IMR-90 (cell line): ENCODE measurements around the gene LRRC42. TPM values are rescaled to one million over a fixed set of nuclear protein-coding genes. Genes with fewer than 3 reads are reported as not detected.

ENCODE experiments used
- ATAC-seq: fragments of 200-7000 bp; cut with Tn5 transposase; 2 replicates; pipeline ENCODE4 v1.9.1; 2020; ENCODE audit warnings: low read depth, mild to moderate bottlenecking, moderate library complexity
- BruUV-seq: library from RNA; stranded (reverse); fragments of 400-500 nt; replicated peaks from 2 replicates; lab custom pipeline; 2021; lab: Mats Ljungman, UMichigan
- CTCF ChIA-PET: fragments of 300-600 bp; formaldehyde crosslinking; extraction: SDS; loops from one replicate; lab custom pipeline; 2021; ENCODE audit warnings: antibody characterized with exemption; lab: Yijun Ruan, JAX
- POLR2A ChIA-PET: fragments of 300-600 bp; sonication (Branson Sonifier 250); formaldehyde crosslinking; loops from one replicate; lab custom pipeline; 2022; ENCODE audit warnings: antibody characterized with exemption; ENCODE audit not compliant: unreplicated experiment; lab: Charles Lee
- DNase-seq: peaks from one replicate; pipeline ENCODE4 v3.0.0; 2013
- H2AFZ ChIP-seq: replicated peaks from 2 replicates; pipeline ENCODE3; 2013; ENCODE audit warnings: low read length, mild to moderate bottlenecking; ENCODE audit not compliant: poor library complexity
- H2AK5ac ChIP-seq: 2 replicates; pipeline ENCODE4 v1.6.1; 2013; ENCODE audit warnings: low read depth, low read length, inconsistent platforms
- H2AK9ac ChIP-seq: replicated peaks from 2 replicates; pipeline ENCODE3; 2013; ENCODE audit warnings: mild to moderate bottlenecking, low read depth, low read length, moderate library complexity; ENCODE audit not compliant: poor library complexity
- H2BK120ac ChIP-seq: 2 replicates; pipeline ENCODE4 v1.6.1; 2013; ENCODE audit warnings: low read depth, low read length, inconsistent platforms
- H2BK15ac ChIP-seq: 3 replicates; pipeline ENCODE4 v1.6.1; 2013; ENCODE audit warnings: low read depth, low read length, inconsistent platforms
- H2BK20ac ChIP-seq: 2 replicates; pipeline ENCODE4 v1.6.1; 2013; ENCODE audit warnings: low read depth, mild to moderate bottlenecking, inconsistent platforms, low read length, moderate library complexity
- H2BK5ac ChIP-seq: 2 replicates; pipeline ENCODE4 v1.6.1; 2013; ENCODE audit warnings: mild to moderate bottlenecking, low read depth, low read length, inconsistent platforms; ENCODE audit not compliant: poor library complexity, severe bottlenecking
- H3K14ac ChIP-seq: replicated peaks from 2 replicates; pipeline ENCODE4 v1.6.1; 2013; ENCODE audit warnings: low read depth, low read length, inconsistent platforms
- H3K18ac ChIP-seq: 2 replicates; pipeline ENCODE4 v1.6.1; 2013; ENCODE audit warnings: low read depth, low read length, control low read depth
- H3K23ac ChIP-seq: 2 replicates; pipeline ENCODE4 v1.6.1; 2013; ENCODE audit warnings: low read depth, low read length, inconsistent platforms
- H3K27ac ChIP-seq: 2 replicates; pipeline ENCODE4 v1.5.1; 2013; ENCODE audit warnings: mild to moderate bottlenecking, control low read depth, low read length; ENCODE audit not compliant: insufficient read depth
- H3K27me3 ChIP-seq: 2 replicates; pipeline ENCODE4 v1.6.1; 2013; ENCODE audit warnings: low read length; ENCODE audit not compliant: control insufficient read depth, insufficient read depth
- H3K36me3 ChIP-seq: 2 replicates; pipeline ENCODE4 v1.6.1; 2013; ENCODE audit warnings: low read length, mixed read lengths; ENCODE audit not compliant: control insufficient read depth, insufficient read depth
- H3K4ac ChIP-seq: 2 replicates; pipeline ENCODE4 v1.6.1; 2013; ENCODE audit warnings: low read depth, low read length, inconsistent platforms
- H3K4me1 ChIP-seq: 2 replicates; pipeline ENCODE4 v1.6.1; 2013; ENCODE audit warnings: low read length, mixed read lengths; ENCODE audit not compliant: control insufficient read depth, insufficient read depth
- H3K4me2 ChIP-seq: 2 replicates; pipeline ENCODE4 v1.6.1; 2013; ENCODE audit warnings: low read depth, mild to moderate bottlenecking, control low read depth, low read length, moderate library complexity
- H3K4me3 ChIP-seq: 2 replicates; pipeline ENCODE4 v1.5.1; 2013; ENCODE audit warnings: low read depth, mild to moderate bottlenecking, control low read depth, low read length, moderate library complexity; ENCODE audit not compliant: insufficient read depth
- H3K56ac ChIP-seq: 2 replicates; pipeline ENCODE4 v1.6.1; 2013; ENCODE audit warnings: low read length, inconsistent platforms; ENCODE audit not compliant: insufficient read depth; ENCODE audit errors: extremely low read depth
- H3K79me1 ChIP-seq, 2 experiments: 2 replicates each; pipeline ENCODE4 v1.6.1; 2013; ENCODE audit warnings: low read length in 2 of 2, inconsistent platforms in 1 of 2, low read depth in 1 of 2
- H3K9ac ChIP-seq: 2 replicates; pipeline ENCODE4 v1.6.1; 2013; ENCODE audit warnings: low read depth, low read length, control low read depth
- H3K9me1 ChIP-seq: 2 replicates; pipeline ENCODE4 v1.6.1; 2013; ENCODE audit warnings: low read length, inconsistent platforms; ENCODE audit not compliant: insufficient read depth
- H3K9me3 ChIP-seq: 2 replicates; pipeline ENCODE4 v1.6.1; 2013; ENCODE audit warnings: low read length; ENCODE audit not compliant: control insufficient read depth, insufficient read depth
- H4K20me1 ChIP-seq: 2 replicates; pipeline ENCODE4 v1.6.1; 2013; ENCODE audit warnings: low read length, inconsistent platforms; ENCODE audit not compliant: insufficient read depth
- H4K5ac ChIP-seq: 2 replicates; pipeline ENCODE4 v1.6.1; 2013; ENCODE audit warnings: mild to moderate bottlenecking, low read depth, low read length, control low read depth
- H4K8ac ChIP-seq, 2 experiments: 2 replicates each; pipeline ENCODE4 v1.6.1; 2013; ENCODE audit warnings: low read depth in 2 of 2, low read length in 2 of 2, control low read depth in 1 of 2, inconsistent platforms in 1 of 2
- H4K91ac ChIP-seq: 2 replicates; pipeline ENCODE4 v1.6.1; 2013; ENCODE audit warnings: low read depth, low read length, inconsistent platforms; ENCODE audit not compliant: insufficient read depth
- BHLHE40 ChIP-seq: fragments of 150-350 bp; IDR thresholded peaks from 2 replicates; pipeline ENCODE4 v1.6.1; 2016; ENCODE audit warnings: mild to moderate bottlenecking, low read depth, low read length
- CEBPB ChIP-seq: IDR thresholded peaks from 2 replicates; pipeline ENCODE4 v1.6.1; 2012; ENCODE audit warnings: low read depth, low read length, improper control_type of control experiment
- CHD1 ChIP-seq: IDR thresholded peaks from 2 replicates; pipeline ENCODE4 v1.6.1; 2012; ENCODE audit warnings: low read depth, low read length, improper control_type of control experiment
- FOS ChIP-seq: fragments of 150-350 bp; IDR thresholded peaks from 2 replicates; pipeline ENCODE4 v1.6.1; 2016; ENCODE audit warnings: low read depth, low read length
- MAFK ChIP-seq: IDR thresholded peaks from 2 replicates; pipeline ENCODE4 v1.6.1; 2012; ENCODE audit warnings: low read depth, low read length, improper control_type of control experiment
- MXI1 ChIP-seq: IDR thresholded peaks from 2 replicates; pipeline ENCODE4 v1.6.1; 2012; ENCODE audit warnings: low read depth, mild to moderate bottlenecking, low read length, moderate library complexity, borderline replicate concordance
- NFE2L2 ChIP-seq: fragments of 150-350 bp; IDR thresholded peaks from 2 replicates; pipeline ENCODE4 v1.6.1; 2016; ENCODE audit warnings: low read depth, mild to moderate bottlenecking, low read length
- POLR2A ChIP-seq: IDR thresholded peaks from 2 replicates; pipeline ENCODE4 v1.6.1; 2012; ENCODE audit warnings: mild to moderate bottlenecking, low read depth, low read length
- RAD21 ChIP-seq: IDR thresholded peaks from 2 replicates; pipeline ENCODE4 v1.6.1; 2012; ENCODE audit warnings: low read length, improper control_type of control experiment
- RCOR1 ChIP-seq: IDR thresholded peaks from 2 replicates; pipeline ENCODE4 v1.6.1; 2012; ENCODE audit warnings: mild to moderate bottlenecking, low read length, improper control_type of control experiment; ENCODE audit not compliant: insufficient replicate concordance
- RFX5 ChIP-seq: IDR thresholded peaks from 2 replicates; pipeline ENCODE4 v1.8.0; 2012; ENCODE audit warnings: low read depth, mild to moderate bottlenecking, low read length, moderate library complexity
- WGBS, 2 experiments: methylation state at CpG; one replicate each; pipeline versions ENCODE4 v1.1.5 to v1.1.7; 2013; ENCODE audit warnings: missing lambda C conversion rate in 2 of 2; ENCODE audit not compliant: insufficient read length in 1 of 2; ENCODE audit errors: extremely low coverage in 2 of 2; 5-methylcytosine and 5-hydroxymethylcytosine counted together
- dilution Hi-C: fragments of 300-500 bp; cut with HindIII; formaldehyde crosslinking; loops from one replicate; pipeline ENCODE4 v1.14.3; 2018; ENCODE audit warnings: low sequenced_read_pairs; ENCODE audit not compliant: unreplicated experiment
- in situ Hi-C: fragments of 300-500 bp; cut with MboI; formaldehyde crosslinking; loops from 3 replicates; pipeline ENCODE4 v1.14.3; 2019; ENCODE audit warnings: low sequenced_read_pairs, inconsistent platforms, mixed read lengths
- intact Hi-C: fragments of 100-400 bp; cut with micrococcal nuclease; formaldehyde crosslinking; loops from 2 replicates; pipeline ENCODE4 v1.10.0; 2022
- polyA plus RNA-seq, 3 experiments: library from polyadenylated mRNA; depleted of rRNA; stranded (reverse); fragments of >200 nt; gene quantifications; 2 replicates each; pipeline ENCODE4 v1.2.3, GENCODE V29; 2012; ENCODE audit warnings: low replicate concordance in 1 of 3
- total RNA-seq: library from RNA; depleted of rRNA; stranded (reverse); fragments of >200 nt; gene quantifications from 2 replicates; pipeline ENCODE4 v1.2.3, GENCODE V29; 2012
- TF ChIP-seq, protein P1 (sequence below): conservative IDR thresholded peaks from 2 replicates; pipeline ENCODE4 v1.5.1; 2012; ENCODE audit warnings: mild to moderate bottlenecking, low read depth, low read length, improper control_type of control experiment

Gene LRRC42
- total and polyA plus RNA-seq, 2 of the 4 experiments (the other 2 are of a cell fraction), result 39.9 to 47.5 TPM

DNA sequence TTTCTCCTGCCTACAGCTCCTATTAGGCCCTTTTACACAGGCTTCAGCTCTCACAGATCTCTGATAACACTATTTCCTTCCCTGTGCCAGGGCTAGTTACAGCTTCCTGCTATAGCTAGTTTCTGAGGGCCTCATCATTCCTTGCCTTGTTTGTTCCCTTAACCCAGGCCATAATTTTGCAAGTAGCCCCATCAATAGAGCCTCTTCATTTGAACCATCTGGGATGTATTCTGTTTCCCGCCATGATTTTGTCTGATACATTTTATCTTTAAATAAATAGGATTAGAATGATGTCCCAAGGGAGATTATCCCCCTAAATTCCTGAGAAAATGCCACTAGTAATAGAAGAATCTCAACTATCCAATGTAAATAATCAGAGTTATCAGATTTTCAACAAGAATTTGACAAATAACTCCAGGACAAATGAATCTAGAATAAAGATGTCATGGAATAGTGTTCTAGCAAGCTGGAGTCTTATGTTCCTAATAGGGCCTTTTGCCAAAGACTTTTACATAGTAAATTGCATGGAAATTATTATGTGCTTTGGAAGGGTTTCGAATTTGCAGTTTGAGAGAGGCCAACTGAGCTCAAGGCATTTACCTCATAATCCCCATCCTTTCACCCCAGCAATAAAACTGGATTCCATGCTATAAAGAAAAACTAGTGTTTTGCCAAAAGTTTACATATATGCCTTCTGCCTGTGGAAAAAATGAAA, 16.7 kb upstream of the LRRC42 start:
- no peak for DNase-seq
- ATAC-seq, result peak; percentile 32
- ChIA-PET POLR2A (no interaction called here), CTCF (no interaction called here)
- Histone ChIP-seq H3K9me3 (peaks cover 9% of the 10 kb centered on the region), H3K9me1 (peaks cover 6% of the 10 kb centered on the region; the same call in 1 of the 2 replicates), H3K14ac (no peak overlapping the region), H4K8ac (no peak overlapping the region), H2BK20ac (no peak overlapping the region), H2AFZ (no peak overlapping the region), H3K4me2 (no peak overlapping the region), H2AK9ac (no peak overlapping the region), H3K23ac (no peak overlapping the region), H3K56ac (0 out of 2 replicates have a peak overlapping the region, but pooled peaks have one; percentile 1), H3K27me3 (no peaks in the 10 kb centered on the region), H3K4me1 (peaks cover 4% of the 10 kb centered on the region), H3K4ac (0 out of 2 replicates have a peak overlapping the region, but pooled peaks have one; percentile 12), H2AK5ac (no peak overlapping the region), H3K27ac (no peak overlapping the region), H3K18ac (peak overlapping the region; percentile 43; the same call in 1 of the 2 replicates), H2BK5ac (no peak overlapping the region), H4K20me1 (no peaks in the 10 kb centered on the region), H3K36me3 (peaks cover 14% of the 10 kb centered on the region), H3K79me1 (peaks cover 3 to 6% of the 10 kb centered on the region in 2 experiments; a peak in 2 of 4 replicates), H4K91ac (no peak overlapping the region), H3K9ac (no peak overlapping the region), H3K4me3 (no peak overlapping the region), H4K5ac (no peak overlapping the region), H2BK120ac (no peak overlapping the region; the same call in 1 of the 2 replicates), H2BK15ac (no peak overlapping the region; the same call in 2 of the 3 replicates)
- WGBS, 2 experiments, result no CpG with 5 or more reads among the region's 2 CpGs
- TF ChIP-seq RCOR1 (no peak), MXI1 (no peak), CEBPB (no peak), POLR2A (no peak), BHLHE40 (no peak), FOS (no peak), NFE2L2 (no peak), MAFK (no peak), RFX5 (no peak), CHD1 (no peak), RAD21 (no peak)
- TF ChIP-seq, protein P1, sequence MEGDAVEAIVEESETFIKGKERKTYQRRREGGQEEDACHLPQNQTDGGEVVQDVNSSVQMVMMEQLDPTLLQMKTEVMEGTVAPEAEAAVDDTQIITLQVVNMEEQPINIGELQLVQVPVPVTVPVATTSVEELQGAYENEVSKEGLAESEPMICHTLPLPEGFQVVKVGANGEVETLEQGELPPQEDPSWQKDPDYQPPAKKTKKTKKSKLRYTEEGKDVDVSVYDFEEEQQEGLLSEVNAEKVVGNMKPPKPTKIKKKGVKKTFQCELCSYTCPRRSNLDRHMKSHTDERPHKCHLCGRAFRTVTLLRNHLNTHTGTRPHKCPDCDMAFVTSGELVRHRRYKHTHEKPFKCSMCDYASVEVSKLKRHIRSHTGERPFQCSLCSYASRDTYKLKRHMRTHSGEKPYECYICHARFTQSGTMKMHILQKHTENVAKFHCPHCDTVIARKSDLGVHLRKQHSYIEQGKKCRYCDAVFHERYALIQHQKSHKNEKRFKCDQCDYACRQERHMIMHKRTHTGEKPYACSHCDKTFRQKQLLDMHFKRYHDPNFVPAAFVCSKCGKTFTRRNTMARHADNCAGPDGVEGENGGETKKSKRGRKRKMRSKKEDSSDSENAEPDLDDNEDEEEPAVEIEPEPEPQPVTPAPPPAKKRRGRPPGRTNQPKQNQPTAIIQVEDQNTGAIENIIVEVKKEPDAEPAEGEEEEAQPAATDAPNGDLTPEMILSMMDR, result no peak
- intact Hi-C loops, result no loop called here
- in situ Hi-C loops, result no loop called here
- dilution Hi-C loops, result no loop called here
- no TSS peak for BruUV-seq
